GM23338 (cell line): ENCODE data around the gene ATL3. TPM values are rescaled to one million over a fixed set of nuclear protein-coding genes. Genes with fewer than 3 reads are reported as not detected.

Experiments used
- ATAC-seq: fragments of 200-7000 bp; cut with Tn5 transposase; 3 replicates; pipeline ENCODE4 v1.9.1; 2020
- DNase-seq: peaks from one replicate; pipeline ENCODE4 v3.0.0-alpha.2; 2015; ENCODE audit warnings: low spot score
- H2AFZ ChIP-seq: fragments of 200-600 bp; sonication (generic); 2 replicates; pipeline ENCODE4 v1.8.0; 2016; ENCODE audit warnings: antibody characterized with exemption, mild to moderate bottlenecking, moderate library complexity
- H3F3A ChIP-seq: fragments of 200-600 bp; sonication (generic); replicated peaks from 2 replicates; pipeline ENCODE4 v1.8.0; 2017; ENCODE audit warnings: antibody characterized with exemption, mixed run types, low read depth
- H3K27ac ChIP-seq: fragments of 200-600 bp; sonication (generic); 2 replicates; pipeline ENCODE4 v1.6.1; 2016; ENCODE audit warnings: low read depth
- H3K27me3 ChIP-seq: fragments of 200-600 bp; sonication (generic); 2 replicates; pipeline ENCODE4 v1.8.0; 2016; ENCODE audit warnings: mild to moderate bottlenecking, mixed run types, moderate library complexity; ENCODE audit not compliant: insufficient read depth
- H3K36me3 ChIP-seq: fragments of 200-600 bp; sonication (generic); 2 replicates; pipeline ENCODE4 v1.8.0; 2016; ENCODE audit warnings: mild to moderate bottlenecking; ENCODE audit not compliant: insufficient read depth
- H3K4me1 ChIP-seq: fragments of 200-600 bp; sonication (generic); 2 replicates; pipeline ENCODE4 v1.8.0; 2016; ENCODE audit warnings: mild to moderate bottlenecking, moderate library complexity; ENCODE audit not compliant: insufficient read depth
- H3K4me2 ChIP-seq: fragments of 200-600 bp; sonication (generic); 2 replicates; pipeline ENCODE4 v1.7.1; 2017; ENCODE audit warnings: mixed run types
- H3K4me3 ChIP-seq: fragments of 200-600 bp; sonication (generic); 2 replicates; pipeline ENCODE4 v1.6.1; 2016; ENCODE audit warnings: mixed run types
- H3K79me2 ChIP-seq: fragments of 200-600 bp; sonication (generic); replicated peaks from 2 replicates; pipeline ENCODE4 v1.8.0; 2017; ENCODE audit warnings: mild to moderate bottlenecking; ENCODE audit not compliant: insufficient read depth
- H3K9me2 ChIP-seq: fragments of 200-600 bp; sonication (generic); 2 replicates; pipeline ENCODE4 v1.8.0; 2017; ENCODE audit not compliant: insufficient read depth
- H4K20me1 ChIP-seq: fragments of 200-600 bp; sonication (generic); replicated peaks from 2 replicates; pipeline ENCODE4 v1.8.0; 2017; ENCODE audit warnings: mild to moderate bottlenecking; ENCODE audit not compliant: insufficient read depth
- H3K27ac Mint-ChIP-seq: 2 replicates; pipeline ENCODE4 v1.8.0; 2020; ENCODE audit warnings: inconsistent platforms, mild to moderate bottlenecking, moderate library complexity, mixed read lengths
- H3K27me3 Mint-ChIP-seq: 3 replicates; pipeline ENCODE4 v1.8.0; 2022; ENCODE audit warnings: low read depth, mild to moderate bottlenecking, moderate library complexity, mixed read lengths, inconsistent platforms; ENCODE audit not compliant: insufficient read depth, poor library complexity
- H3K36me3 Mint-ChIP-seq: 3 replicates; pipeline ENCODE4 v1.8.0; 2021; ENCODE audit warnings: low read depth, mild to moderate bottlenecking, inconsistent platforms, moderate library complexity, mixed read lengths
- H3K4me1 Mint-ChIP-seq: 3 replicates; pipeline ENCODE4 v1.8.0; 2020; ENCODE audit warnings: mild to moderate bottlenecking, inconsistent platforms, mixed read lengths
- H3K4me3 Mint-ChIP-seq: 3 replicates; pipeline ENCODE4 v1.8.0; 2021; ENCODE audit warnings: moderate library complexity, mild to moderate bottlenecking, inconsistent platforms, mixed read lengths
- H3K9me3 Mint-ChIP-seq: 3 replicates; pipeline ENCODE4 v1.8.0; 2020; ENCODE audit warnings: moderate library complexity, mild to moderate bottlenecking, inconsistent platforms, mixed read lengths
- CREB1 ChIP-seq: fragments of 250-450 bp; sonication (Bioruptor Pico); IDR thresholded peaks from 2 replicates; pipeline ENCODE4 v1.5.0; 2020; ENCODE audit warnings: low read depth, mild to moderate bottlenecking, moderate library complexity
- CTCF ChIP-seq, 2 experiments: fragments of 200-600 bp in 1 of 2; sonication (generic) in 1 of 2; conservative IDR thresholded peaks; 2 replicates each; pipeline versions ENCODE4 v1.5.1 to v1.6.1; 2016 to 2017; ENCODE audit warnings: antibody characterized with exemption in 2 of 2, low read depth in 2 of 2, mild to moderate bottlenecking in 2 of 2, moderate library complexity in 1 of 2
- ETS1 ChIP-seq: IDR thresholded peaks from 2 replicates; pipeline ENCODE4 v1.6.1; 2016; ENCODE audit warnings: antibody characterized with exemption
- EZH2 ChIP-seq: fragments of 200-600 bp; sonication (generic); IDR thresholded peaks from one replicate; pipeline ENCODE4 v1.8.0; 2017; ENCODE audit warnings: antibody characterized with exemption, mild to moderate bottlenecking, low read depth; ENCODE audit not compliant: unreplicated experiment
- EZH2phosphoT487 ChIP-seq: fragments of 200-600 bp; sonication (generic); IDR thresholded peaks from one replicate; pipeline ENCODE4 v1.8.1; 2018; ENCODE audit warnings: antibody characterized with exemption; ENCODE audit not compliant: unreplicated experiment
- JUNB ChIP-seq: IDR thresholded peaks from one replicate; pipeline ENCODE4 v1.6.1; 2016; ENCODE audit warnings: antibody characterized with exemption; ENCODE audit not compliant: unreplicated experiment
- NANOG ChIP-seq: IDR thresholded peaks from 2 replicates; pipeline ENCODE4 v1.6.1; 2016; ENCODE audit warnings: antibody characterized with exemption, borderline replicate concordance
- POLR2AphosphoS5 ChIP-seq: IDR thresholded peaks from 2 replicates; pipeline ENCODE4 v1.6.1; 2016; ENCODE audit warnings: antibody characterized with exemption, low read depth
- REST ChIP-seq: IDR thresholded peaks from one replicate; pipeline ENCODE4 v1.6.1; 2018; ENCODE audit warnings: antibody characterized with exemption; ENCODE audit not compliant: unreplicated experiment
- STAT1 ChIP-seq: IDR thresholded peaks from one replicate; pipeline ENCODE4 v1.6.1; 2016; ENCODE audit warnings: antibody characterized with exemption; ENCODE audit not compliant: unreplicated experiment
- ZNF114 ChIP-seq: fragments of 250-450 bp; sonication (Bioruptor Pico); IDR thresholded peaks from 2 replicates; pipeline ENCODE4 v1.5.0; 2020; ENCODE audit warnings: mild to moderate bottlenecking, moderate library complexity
- ZNF331 ChIP-seq: fragments of 250-450 bp; sonication (Bioruptor Pico); IDR thresholded peaks from 2 replicates; pipeline ENCODE4 v1.5.0; 2020; ENCODE audit warnings: low read depth, mild to moderate bottlenecking, moderate library complexity
- polyA plus RNA-seq: library from polyadenylated mRNA; unstranded; fragments of >200 nt; fragmentation: Nextera tagmentation; extraction: Ambion mirVana; gene quantifications from 2 replicates; pipeline ENCODE4 v1.2.1, GENCODE V29; 2016
- total RNA-seq: library from RNA; depleted of rRNA; stranded (reverse); fragments of >200 nt; shearing (Covaris generic); gene quantifications from 2 replicates; pipeline ENCODE4 v1.2.3, GENCODE V29; 2014

ATL3 gene
- total and polyA plus RNA-seq, 2 experiments from 2014 or later: 6.8 to 20.4 TPM

- peak within 1 kb of the TSS; percentile 92 for H3K27ac Mint-ChIP-seq
- peak within 1 kb of the TSS; percentile 92 for H3K4me3 Mint-ChIP-seq
- Histone ChIP-seq H3K79me2 (peaks cover 50% of the 10 kb centered on the region), H3K4me2 (peak within 1 kb of the TSS; percentile 86), H3K27me3 (no peaks in the 10 kb centered on the region), H3K9me2 (no peaks in the 10 kb centered on the region), H3K4me3 (peak within 1 kb of the TSS; percentile 82), H3K27ac (peak within 1 kb of the TSS; percentile 97), H3F3A (0 out of 2 replicates have a peak, but pooled peaks cover 3% of the 10 kb centered on the region), H3K4me1 (peaks cover 21% of the 10 kb centered on the region), H3K36me3 (no peaks in the 10 kb centered on the region), H4K20me1 (peaks cover 24% of the 10 kb centered on the region), H2AFZ (peak within 1 kb of the TSS; percentile 83)
- TF ChIP-seq CREB1: no peak
- TF ChIP-seq CTCF (conservative IDR thresholded peaks at IDR 0.05; ENCODE audit: low read depth in 2 of 2): peak in 1 of 2 experiments; percentile 28; a peak in 3 of 4 replicates
- TF ChIP-seq JUNB: no peak
- peak; percentile 94 for TF ChIP-seq POLR2AphosphoS5
- 0 out of 2 replicates have a peak, but pooled peaks have one; percentile 26 for TF ChIP-seq ETS1
- H3K36me3 Mint-ChIP-seq: peaks cover 3% of the 10 kb centered on the region; the same call in 1 of the 3 replicates
- peaks cover 22% of the 10 kb centered on the region for H3K4me1 Mint-ChIP-seq
- ATAC-seq: peak; percentile 81
- peak; percentile 98 for DNase-seq
- peaks cover 14% of the 10 kb centered on the region for H3K27me3 Mint-ChIP-seq
- no peaks in the 10 kb centered on the region for H3K9me3 Mint-ChIP-seq
These were observed 10.3 kb upstream of the ATL3 start, which contains the start of gene RTN3 for GRCh38 chr11:63681321-63682065. RTN3 (plus strand) TSS chr11:63681500; CDS start chr11:63681637, 137 bp downstream.

GRCh38 chr11:63680834-63681320, 9.7 kb upstream of the ATL3 start:
- H2AFZ ChIP-seq: peak overlapping the region; percentile 83
- H4K20me1 ChIP-seq: peaks cover 20% of the 10 kb centered on the region
- peaks cover 18% of the 10 kb centered on the region for H3K4me1 ChIP-seq
- Mint-ChIP-seq H3K4me1 (peaks cover 19% of the 10 kb centered on the region), H3K36me3 (peaks cover 3% of the 10 kb centered on the region; the same call in 1 of the 3 replicates), H3K27ac (peak overlapping the region; percentile 92), H3K27me3 (peaks cover 14% of the 10 kb centered on the region), H3K9me3 (no peaks in the 10 kb centered on the region), H3K4me3 (peak overlapping the region; percentile 92)
- H3K9me2 ChIP-seq: no peaks in the 10 kb centered on the region
- peak; percentile 82 for ATAC-seq
- peak overlapping the region; percentile 79 for H3K4me2 ChIP-seq
- peak overlapping the region; percentile 43; the same call in 1 of the 2 replicates for H3K27ac ChIP-seq
- H3K4me3 ChIP-seq: peak overlapping the region; percentile 82
- DNase-seq: peak; percentile 37
- 0 out of 2 replicates have a peak, but pooled peaks cover 3% of the 10 kb centered on the region for H3F3A ChIP-seq
- no peaks in the 10 kb centered on the region for H3K27me3 ChIP-seq
- peaks cover 44% of the 10 kb centered on the region for H3K79me2 ChIP-seq
- H3K36me3 ChIP-seq: no peaks in the 10 kb centered on the region
- TF ChIP-seq STAT1 (no peak), EZH2phosphoT487 (no peak), POLR2AphosphoS5 (no peak), REST (no peak), JUNB (no peak), CREB1 (no peak), ZNF331 (no peak), NANOG (no peak), EZH2 (no peak), CTCF (conservative IDR thresholded peaks at IDR 0.05; ENCODE audit: low read depth in 2 of 2) (no peak), ZNF114 (no peak)
